ENCODE measurements around the gene CCT2.
"Not testable (repeated sequence)": the region's sequence is repeated elsewhere in the genome, so short reads cannot be mapped to it uniquely, and the experiment has no call there.

Gene CCT2

GRCh38 chr12:69579029-69579428 is 6.2 kb upstream of the CCT2 start:
- DNase-seq: no peak
- intact Hi-C loops (cut with DNase I): loop anchor here (10.0 kb wide), 1 partner anchor 214 kb away; no protein-coding TSS in a partner anchor

DNA sequence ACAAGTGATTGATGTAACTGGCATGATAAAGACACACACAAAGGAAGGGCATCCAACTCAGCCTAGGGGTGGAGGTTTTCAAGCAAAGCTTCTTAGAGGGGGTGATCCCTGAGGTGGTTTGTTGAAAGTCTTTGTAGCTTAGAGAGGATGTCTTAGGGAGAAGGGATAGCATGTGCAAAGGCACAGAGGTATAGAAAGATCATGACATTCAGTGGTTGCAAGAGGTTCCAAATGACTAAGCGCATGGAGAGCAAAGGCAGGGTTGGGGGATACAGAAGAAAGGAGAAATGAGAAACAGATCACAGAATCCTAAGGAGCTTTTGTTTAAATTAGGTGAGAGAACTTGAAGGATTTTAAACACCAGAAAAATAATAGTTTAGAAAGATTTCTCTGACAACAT is 5.2 kb upstream of the CCT2 start:
- intact Hi-C loops (cut with DNase I): loop anchor here (10.0 kb wide), 1 partner anchor 155 kb away; the partner anchor contains the start of gene RAB3IP

DNA sequence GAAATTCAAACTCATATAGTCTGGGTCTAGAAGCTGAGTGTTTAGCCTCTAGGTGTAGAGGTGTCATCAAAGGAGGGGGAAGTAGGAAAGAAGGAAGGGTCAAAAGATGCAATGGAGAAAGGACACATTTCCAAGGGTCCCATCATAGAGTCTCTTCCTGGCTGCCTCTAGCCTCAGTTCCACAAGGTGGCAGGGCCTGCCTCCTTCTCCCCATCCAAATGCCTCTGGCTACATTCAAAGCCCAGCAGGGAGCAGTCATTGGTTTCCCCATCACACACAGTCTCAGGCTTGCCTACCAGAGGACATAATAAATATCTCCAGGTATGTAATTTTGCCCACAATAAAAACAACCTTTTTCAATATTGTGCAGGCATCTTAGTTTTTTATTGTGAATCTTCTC is 2.1 kb upstream of the CCT2 start:
- intact Hi-C loops (cut with DNase I): loop anchor here (10.0 kb wide), 1 partner anchor 152 kb away; the partner anchor contains the start of gene RAB3IP

More for the DNA sequence above, 5.2 kb upstream of the CCT2 start:
- no peak for DNase-seq

DNA sequence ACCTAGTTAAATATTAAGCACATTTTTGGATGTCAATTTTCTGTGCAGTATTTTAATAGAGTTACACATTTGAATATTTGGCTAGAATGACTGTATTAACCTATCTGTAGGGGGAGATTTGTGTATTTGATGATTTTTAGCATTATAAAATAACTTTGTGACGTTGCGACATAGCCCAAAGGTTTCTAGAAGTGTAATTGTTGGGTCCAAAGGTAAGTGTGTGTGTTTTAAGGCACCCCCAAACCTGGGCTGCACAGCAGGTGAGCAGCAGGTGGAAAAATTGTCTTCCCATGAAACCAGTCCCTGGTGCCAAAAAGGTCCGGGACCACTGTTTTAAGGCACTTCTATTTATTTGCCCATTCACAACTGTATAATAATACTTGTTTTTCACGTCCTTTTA is 3.3 kb downstream of the CCT2 start:
- intact Hi-C loops (cut with DNase I): loop anchor here (10.0 kb wide), 1 partner anchor 146 kb away; the partner anchor contains the start of gene RAB3IP
- DNase-seq: no peak

More for the DNA sequence above, 2.1 kb upstream of the CCT2 start:
- no peak for DNase-seq

DNA sequence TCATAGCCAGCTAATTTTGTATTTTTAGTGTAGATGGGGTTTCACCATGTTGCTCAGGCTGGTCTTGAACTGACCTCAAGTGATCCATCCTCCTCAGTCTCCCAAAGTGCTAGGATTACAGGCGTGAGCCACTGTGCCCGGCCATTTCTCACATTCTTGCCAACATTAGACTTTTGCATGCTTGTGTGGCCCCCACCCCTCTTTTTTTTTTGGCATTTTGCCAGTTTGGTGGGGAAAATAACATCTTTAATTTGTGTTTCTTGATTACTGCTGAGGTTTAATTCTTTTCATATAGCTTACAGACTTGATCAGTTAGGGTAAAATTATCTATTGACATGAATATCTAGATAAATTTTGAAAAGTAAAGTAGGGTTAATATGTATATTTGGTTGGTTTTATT is 3.8 kb downstream of the CCT2 start:
- intact Hi-C loops (cut with DNase I): loop anchor here (10.0 kb wide), 1 partner anchor 146 kb away; the partner anchor contains the start of gene RAB3IP
- DNase-seq: no peak

- intact Hi-C loops (cut with DNase I): no loop called here
- no peak for DNase-seq
Measured at GRCh38 chr12:69595689-69596088, 10.4 kb downstream of the CCT2 start.

DNA sequence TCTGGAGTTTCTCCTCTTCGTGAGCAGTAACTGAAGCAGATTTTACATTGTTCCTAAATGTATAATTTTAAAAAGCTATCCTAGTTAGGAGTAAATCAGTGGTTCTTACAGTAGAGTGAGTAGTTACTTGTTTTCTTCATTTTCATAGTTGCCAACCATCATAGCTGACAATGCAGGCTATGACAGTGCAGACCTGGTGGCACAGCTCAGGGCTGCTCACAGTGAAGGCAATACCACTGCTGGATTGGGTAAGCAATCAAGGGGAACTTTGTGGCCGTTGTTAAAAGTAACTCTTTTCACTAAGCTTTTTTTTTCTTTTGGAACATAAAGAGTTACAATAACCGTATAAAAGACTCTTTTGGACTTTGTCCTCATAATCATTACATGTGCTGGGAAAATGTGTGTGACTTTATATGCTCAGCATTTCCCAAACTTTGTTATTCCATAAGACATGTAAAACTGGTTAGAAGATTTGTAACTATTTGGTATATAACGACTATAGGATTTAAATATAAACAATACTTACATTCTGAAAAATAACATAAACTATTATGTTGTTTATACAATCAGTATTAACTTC is 13.0 kb downstream of the CCT2 start:
- DNase-seq: no peak
- intact Hi-C loops (cut with DNase I): no loop called here

GRCh38 chr12:69600804-69601203 is 15.5 kb downstream of the CCT2 start:
- intact Hi-C loops (cut with DNase I): no loop called here
- no peak for DNase-seq

DNA sequence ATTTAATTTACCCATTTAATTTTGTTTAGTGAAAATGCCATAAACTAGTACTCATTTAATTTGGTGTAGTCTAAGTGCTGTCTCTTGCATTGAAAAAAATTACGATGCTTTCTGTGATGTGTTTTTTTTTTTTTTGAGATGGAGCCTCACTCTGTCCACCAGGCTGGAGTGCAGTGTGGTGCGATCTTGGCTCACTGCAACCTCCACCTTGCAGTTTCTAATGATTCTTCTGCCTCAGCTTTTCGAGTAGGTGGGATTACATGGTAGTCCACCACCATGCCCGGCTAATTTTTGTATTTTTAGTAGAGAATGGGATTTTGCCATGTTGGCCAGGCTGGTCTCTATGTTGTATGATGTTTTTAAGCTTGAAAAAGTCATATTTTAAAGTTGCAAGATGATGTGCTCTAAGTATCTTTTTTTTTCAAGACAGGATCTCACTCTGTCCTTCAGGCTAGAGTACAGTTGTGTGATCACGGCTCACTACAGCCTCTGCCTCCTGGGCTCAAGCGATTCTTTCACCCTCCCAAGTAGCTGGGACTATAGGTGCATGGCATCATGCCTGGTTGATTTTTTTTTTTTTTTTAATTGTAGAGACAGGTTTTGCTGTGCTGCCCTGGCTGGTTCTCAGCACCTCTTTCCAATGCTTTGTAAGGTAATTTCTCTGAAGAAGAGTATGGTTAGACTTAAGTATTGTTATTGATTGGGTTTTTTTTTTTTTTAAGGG is 16.9 kb downstream of the CCT2 start:
- intact Hi-C loops (cut with DNase I): no loop called here
- no peak for DNase-seq

DNA sequence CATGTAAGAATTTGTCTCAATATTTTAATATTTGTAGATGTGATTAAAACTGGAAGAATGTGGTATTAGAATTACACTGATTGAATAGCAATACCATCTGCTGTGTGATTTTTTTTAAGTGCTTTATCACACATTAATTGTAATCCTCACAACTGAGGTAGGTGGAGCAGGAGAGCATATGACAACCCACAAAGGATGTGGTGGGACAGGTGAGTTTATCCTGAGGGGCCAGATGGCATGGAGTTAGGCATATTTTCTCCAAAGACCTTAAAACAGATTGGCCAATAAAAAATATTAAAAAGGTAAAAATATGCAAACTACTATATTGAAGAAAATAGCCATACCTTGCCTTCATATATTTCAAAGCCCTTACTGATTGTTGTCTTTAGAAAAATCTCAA is 17.7 kb downstream of the CCT2 start:
- intact Hi-C loops (cut with DNase I): no loop called here
- no peak for DNase-seq

GRCh38 chr12:69603556-69603955 is 18.3 kb downstream of the CCT2 start:
- DNase-seq; intact Hi-C loops (cut with DNase I): not testable (repeated sequence)

GRCh38 chr12:69604275-69604674 is 19.0 kb downstream of the CCT2 start:
- intact Hi-C loops (cut with DNase I); DNase-seq: not testable (repeated sequence)

GRCh38 chr12:69608114-69608513 is 22.9 kb downstream of the CCT2 start:
- intact Hi-C loops (cut with DNase I): no loop called here
- no peak for DNase-seq

- DNase-seq: no peak
- intact Hi-C loops (cut with DNase I): no loop called here
Measured at GRCh38 chr12:69610126-69610525, 24.9 kb downstream of the CCT2 start.

- intact Hi-C loops (cut with DNase I): no loop called here
- no peak for DNase-seq
Measured at GRCh38 chr12:69610729-69611128, 25.5 kb downstream of the CCT2 start, which contains the start of gene LRRC10. Gene LRRC10 (minus strand): TSS chr12:69610907. CDS start chr12:69610838, 69 bp downstream.

GRCh38 chr12:69613351-69613750 is 28.1 kb downstream of the CCT2 start:
- intact Hi-C loops (cut with DNase I): no loop called here
- DNase-seq: peak in 1 of 42 donors; percentile 0

DNA sequence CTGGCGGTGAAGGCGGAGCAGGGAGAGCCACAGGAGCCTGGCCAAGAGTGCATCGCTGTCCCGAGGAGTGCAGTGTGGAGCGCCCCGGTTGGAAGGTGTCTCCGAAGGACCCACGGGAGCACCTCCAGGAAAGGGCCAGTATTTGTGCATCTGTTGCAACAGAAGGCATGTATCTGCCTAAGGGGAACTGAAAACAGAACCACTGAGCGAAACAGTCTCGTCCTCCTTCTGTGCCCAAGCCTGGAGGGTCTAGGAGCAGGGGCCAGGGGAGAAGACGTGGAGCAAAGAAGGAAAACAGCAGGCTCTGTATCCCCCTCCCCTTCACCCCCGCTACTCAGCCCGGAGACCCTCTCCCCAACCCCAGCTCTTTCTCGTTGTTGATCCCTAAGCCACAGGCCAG is 30.8 kb downstream of the CCT2 start:
- intact Hi-C loops (cut with DNase I): no loop called here

DNA sequence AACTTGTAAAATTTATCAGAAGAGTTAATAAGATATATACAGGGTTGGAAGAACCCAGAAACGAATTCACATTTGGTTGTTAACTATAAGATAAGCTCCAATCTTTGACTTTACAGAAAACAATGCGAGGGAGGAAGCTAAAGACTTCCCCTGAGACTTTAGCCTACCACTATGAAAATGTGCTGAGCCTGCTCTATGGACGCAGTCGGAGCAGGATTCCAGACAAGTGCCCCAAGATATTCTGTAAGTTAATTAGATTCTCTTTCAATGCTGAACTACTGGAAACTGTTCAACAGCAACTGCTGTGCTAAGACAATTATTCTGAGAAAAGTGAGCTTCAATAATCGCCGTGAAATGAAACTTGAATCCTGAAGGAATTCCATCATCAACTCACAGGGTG is 33.8 kb downstream of the CCT2 start:
- peak in 1 of 42 donors; percentile 3 for DNase-seq
- intact Hi-C loops (cut with DNase I): no loop called here

More for the DNA sequence above, 30.8 kb downstream of the CCT2 start:
- DNase-seq: peak in 1 of 42 donors; percentile 42

- intact Hi-C loops (cut with DNase I): no loop called here
- peak in 1 of 42 donors; percentile 8 for DNase-seq
Measured at GRCh38 chr12:69620077-69620476, 34.8 kb downstream of the CCT2 start.

DNA sequence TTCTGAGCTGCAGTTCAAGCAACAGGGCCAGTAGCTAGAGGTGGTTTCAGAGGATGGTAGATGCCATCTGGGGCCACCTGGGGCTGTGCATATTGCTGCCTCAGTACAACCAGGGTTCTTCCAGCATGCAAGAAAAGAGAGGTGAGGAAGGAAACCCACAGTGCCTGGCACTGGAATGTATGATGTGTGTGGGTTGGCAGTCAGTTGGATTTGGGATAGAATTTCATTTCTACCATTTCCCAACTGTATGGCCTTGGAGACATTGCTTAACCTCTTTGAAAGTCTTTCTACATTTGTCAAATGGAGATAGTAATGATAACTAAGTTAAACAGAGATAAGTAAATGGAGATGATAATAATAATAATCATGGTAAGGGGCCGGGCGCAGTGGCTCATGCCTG is 35.7 kb downstream of the CCT2 start:
- intact Hi-C loops (cut with DNase I): no loop called here
- peak in 1 of 42 donors; percentile 3 for DNase-seq

Data from head of caudate nucleus (tissue), 42 donors.